ENCODE measurements around the gene MACROD2. TPM values are rescaled to one million over a fixed set of nuclear protein-coding genes. Genes with fewer than 3 reads are reported as not detected.

The MACROD2 gene
- total RNA-seq, 1 experiment from 2014 or later = 3.7 TPM

- no TSS peak for BruUV-seq (replicated peaks)
- RAD21 ChIA-PET (ENCODE audit: low non-redundant PET in 1 of 2, low total read pairs in 2 of 2, uncharacterized antibody in 2 of 2, unreplicated experiment in 2 of 2) = no interaction called here
- CTCF ChIA-PET = no interaction called here
- no peak overlapping the region for H3K27ac ChIP-seq (ENCODE audit: low read depth, low read length)
- H3K9me2 ChIP-seq (ENCODE audit: insufficient read depth) = no peaks in the 10 kb centered on the region
- intact Hi-C loops (cut with micrococcal nuclease) = no loop called here
- H3K4me2 ChIP-seq (ENCODE audit: low read length) = no peak overlapping the region
- H4K20me1 ChIP-seq (ENCODE audit: insufficient read depth) = no peaks in the 10 kb centered on the region
- H3K79me2 ChIP-seq (ENCODE audit: insufficient read depth, low read length) = no peaks in the 10 kb centered on the region
- no peaks in the 10 kb centered on the region for H3K27me3 ChIP-seq (ENCODE audit: insufficient read depth, low read length)
- POLR2A ChIA-PET = no interaction called here
- no peak overlapping the region for H3K9ac ChIP-seq (ENCODE audit: low read length)
- no peak overlapping the region for H2AFZ ChIP-seq (ENCODE audit: low read depth, low read length, poor library complexity, severe bottlenecking)
- DNase-seq (ENCODE audit: low read depth, low spot score) = no peak
- no peaks in the 10 kb centered on the region for H3K4me1 ChIP-seq (ENCODE audit: control insufficient read depth in 1 of 2, insufficient read depth in 2 of 2, low read length in 2 of 2)
- no peaks in the 10 kb centered on the region for H3K36me3 ChIP-seq (ENCODE audit: control insufficient read depth in 1 of 2, insufficient read depth in 2 of 2, low read length in 2 of 2)
- no peak for ATAC-seq
- no peaks in the 10 kb centered on the region for H3K9me3 ChIP-seq (ENCODE audit: control insufficient read depth in 1 of 2, insufficient read depth in 1 of 2, low read depth in 1 of 2, low read length in 2 of 2)
- no peak overlapping the region for H3K4me3 ChIP-seq (replicated peaks in 1 of 2; ENCODE audit: low read depth in 1 of 2, low read length in 2 of 2)
- TF ChIP-seq CBX3 (IDR thresholded peaks at IDR 0.05; ENCODE audit: low read depth) = no peak
- TF ChIP-seq FOSL1 (IDR thresholded peaks at IDR 0.05; ENCODE audit: low read depth) = no peak
- TF ChIP-seq ZBTB33 (IDR thresholded peaks at IDR 0.05; ENCODE audit: extremely low read depth, insufficient replicate concordance, low read length) = no peak
- no peak for TF ChIP-seq SRF (IDR thresholded peaks at IDR 0.05; ENCODE audit: low read depth)
- TF ChIP-seq SIN3A (IDR thresholded peaks at IDR 0.05; ENCODE audit: low read depth) = no peak
- TF ChIP-seq EZH2 (IDR thresholded peaks at IDR 0.05) = no peak
- TF ChIP-seq YY1 (IDR thresholded peaks at IDR 0.05; ENCODE audit: extremely low read depth, insufficient replicate concordance, low read depth, low read length) = no peak
- TF ChIP-seq EZH2phosphoT487 (IDR thresholded peaks at IDR 0.05; ENCODE audit: borderline replicate concordance) = no peak
- no peak for TF ChIP-seq EGR1 (IDR thresholded peaks at IDR 0.05; ENCODE audit: low read depth)
- TF ChIP-seq ZNF274 (IDR thresholded peaks at IDR 0.05; ENCODE audit: low read depth, low read length) = no peak
- TF ChIP-seq MAX (IDR thresholded peaks at IDR 0.05) = no peak
- TF ChIP-seq ATF3 (IDR thresholded peaks at IDR 0.05) = no peak
- no peak for TF ChIP-seq ELF1 (IDR thresholded peaks at IDR 0.05; ENCODE audit: borderline replicate concordance, low read depth)
- TF ChIP-seq JUND (IDR thresholded peaks at IDR 0.05) = no peak
- TF ChIP-seq SP1 (IDR thresholded peaks at IDR 0.05; ENCODE audit: low read depth) = no peak
These were observed 239.5 kb downstream of the MACROD2 start for GRCh38 chr20:14234666-14235295.

Measured in HCT116 (cell line).